GM21381 (cell line): ENCODE data around the gene FBXW8.

ENCODE experiments used
- ATAC-seq: cut with Tn5 transposase; IDR thresholded peaks from one replicate; pipeline ENCODE4 v1.9.1; 2021; ENCODE audit warnings: mild to moderate bottlenecking, moderate library complexity; ENCODE audit not compliant: unreplicated experiment

FBXW8 gene

GRCh38 chr12:116955382-116956021 lies 44.8 kb downstream of the FBXW8 start:
- no peak for ATAC-seq

GRCh38 chr12:116958402-116959197 lies 47.9 kb downstream of the FBXW8 start:
- ATAC-seq, result no peak

- ATAC-seq, result no peak
These were observed 48.4 kb downstream of the FBXW8 start for GRCh38 chr12:116959198-116959460.

- ATAC-seq, result peak; percentile 99
These were observed 49.2 kb downstream of the FBXW8 start for GRCh38 chr12:116959845-116960514.

GRCh38 chr12:116962197-116962596 lies 51.4 kb downstream of the FBXW8 start:
- no peak for ATAC-seq

- no peak for ATAC-seq
These were observed 52.1 kb downstream of the FBXW8 start for GRCh38 chr12:116962783-116963356.

- no peak for ATAC-seq
These were observed 53.6 kb downstream of the FBXW8 start for GRCh38 chr12:116964054-116965050.

GRCh38 chr12:116968986-116969385 lies 58.2 kb downstream of the FBXW8 start:
- no peak for ATAC-seq

GRCh38 chr12:116969615-116970585 lies 59.1 kb downstream of the FBXW8 start:
- ATAC-seq, result no peak

- ATAC-seq, result no peak
These were observed 60.5 kb downstream of the FBXW8 start for GRCh38 chr12:116971222-116971621.

GRCh38 chr12:116975779-116976393 lies 65.1 kb downstream of the FBXW8 start:
- no peak for ATAC-seq

GRCh38 chr12:116977465-116978380 lies 67.0 kb downstream of the FBXW8 start:
- no peak for ATAC-seq

- ATAC-seq, result no peak
These were observed 68.2 kb downstream of the FBXW8 start for GRCh38 chr12:116978791-116979508.

GRCh38 chr12:116980083-116980482 lies 69.3 kb downstream of the FBXW8 start:
- no peak for ATAC-seq

GRCh38 chr12:116982791-116983411 lies 72.2 kb downstream of the FBXW8 start:
- ATAC-seq, result no peak

GRCh38 chr12:116984098-116984497 lies 73.3 kb downstream of the FBXW8 start:
- no peak for ATAC-seq

GRCh38 chr12:116990329-116990728 lies 79.6 kb downstream of the FBXW8 start:
- ATAC-seq, result no peak
